GM19328 (cell line): Measurements from ENCODE around the gene TACC2.
A peak's percentile ranks its signal among the peaks of the same experiment; 100 is the strongest.

Experiments
- ATAC-seq: cut with Tn5 transposase; IDR thresholded peaks from one replicate; pipeline ENCODE4 v1.9.1; 2021; ENCODE audit warnings: mild to moderate bottlenecking, moderate library complexity; ENCODE audit not compliant: unreplicated experiment

Gene TACC2

GRCh38 chr10:122263971-122264370 lies 275.0 kb downstream of the TACC2 start:
- ATAC-seq: no peak

DNA sequence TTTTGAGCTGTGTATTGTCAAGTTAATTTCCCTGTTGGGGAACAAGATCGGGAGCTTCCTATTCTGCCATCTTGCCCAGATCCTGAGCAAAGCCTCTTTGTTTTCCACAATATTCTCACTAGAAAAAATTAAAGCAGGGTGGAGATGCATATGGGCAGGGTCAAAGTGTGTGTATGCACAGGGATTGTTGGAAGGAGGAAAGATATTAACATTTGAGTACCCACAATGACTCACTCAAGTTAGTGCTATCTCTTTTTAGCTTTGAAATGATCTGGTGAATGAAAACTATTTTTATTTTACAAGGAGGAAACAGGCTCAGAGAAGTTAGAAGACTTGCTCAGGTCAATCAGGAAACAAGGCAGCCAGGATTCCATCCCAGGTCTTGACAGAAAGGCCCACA lies 275.5 kb downstream of the TACC2 start:
- no peak for ATAC-seq

- ATAC-seq: no peak
These were observed 276.0 kb downstream of the TACC2 start for GRCh38 chr10:122264931-122265330.

DNA sequence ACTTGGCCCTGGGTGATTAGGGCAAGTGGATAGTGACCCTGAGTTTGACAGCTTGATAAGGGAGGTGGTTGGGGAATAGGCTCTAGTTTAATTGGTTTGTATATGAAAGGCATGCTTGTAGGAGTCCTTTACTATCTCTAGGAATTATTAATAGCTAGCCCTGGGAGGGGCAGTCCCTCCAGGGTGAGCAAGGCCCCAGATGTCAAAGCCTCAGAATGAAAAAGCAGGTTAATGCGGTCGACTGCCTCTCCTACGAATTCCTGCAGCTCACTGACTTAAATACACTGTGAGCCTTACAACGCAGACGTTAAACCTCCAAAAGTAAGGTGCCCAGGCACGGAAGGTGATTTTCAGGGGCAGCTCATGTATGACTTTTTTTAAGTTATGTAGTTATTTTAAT lies 276.9 kb downstream of the TACC2 start:
- ATAC-seq: no peak

- ATAC-seq: peak; percentile 83
These were observed 279.1 kb downstream of the TACC2 start for GRCh38 chr10:122267849-122268737.

DNA sequence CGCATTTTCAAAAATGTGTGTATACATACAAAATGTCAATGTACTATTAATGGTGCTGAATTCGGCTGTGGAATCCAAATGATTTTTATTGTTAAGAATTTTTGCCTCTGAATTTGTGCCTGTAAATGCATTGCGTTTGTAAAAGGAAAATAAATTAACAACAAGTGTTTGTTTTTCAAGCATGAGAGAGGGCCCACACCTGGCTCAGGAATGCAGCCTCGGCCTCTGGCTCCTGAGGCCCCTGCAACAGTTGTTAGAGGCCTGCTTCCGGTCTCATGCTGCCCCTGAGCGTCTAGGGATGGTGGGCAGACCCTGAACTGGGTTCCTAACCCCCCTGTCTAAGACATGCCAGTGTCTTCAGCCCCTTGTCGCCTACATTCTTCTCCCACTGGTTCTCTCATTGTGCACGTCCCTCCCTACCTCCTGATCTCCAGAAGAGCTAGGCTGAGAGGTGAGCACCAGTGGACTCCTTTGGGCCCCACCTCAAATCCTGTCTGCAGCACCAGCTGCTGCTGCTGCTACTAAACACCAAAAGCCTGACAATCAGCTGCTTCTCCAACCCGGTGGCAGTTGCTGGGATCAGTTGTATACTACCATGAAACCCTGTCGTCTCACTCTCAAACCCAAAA lies 280.2 kb downstream of the TACC2 start:
- ATAC-seq: no peak

- ATAC-seq: no peak
These were observed 282.1 kb downstream of the TACC2 start, which contains the start of gene BTBD16 for GRCh38 chr10:122271076-122271475. Gene BTBD16 (plus strand): TSS chr10:122271296. CDS start chr10:122275082, 3,786 bp downstream.

GRCh38 chr10:122273966-122274545 lies 285.1 kb downstream of the TACC2 start:
- ATAC-seq: no peak

- ATAC-seq: no peak
These were observed 287.7 kb downstream of the TACC2 start for GRCh38 chr10:122276611-122277208.

- ATAC-seq: no peak
These were observed 288.7 kb downstream of the TACC2 start for GRCh38 chr10:122277526-122278136.

GRCh38 chr10:122279725-122280141 lies 290.8 kb downstream of the TACC2 start:
- no peak for ATAC-seq

- no peak for ATAC-seq
These were observed 291.2 kb downstream of the TACC2 start for GRCh38 chr10:122280156-122280555.

DNA sequence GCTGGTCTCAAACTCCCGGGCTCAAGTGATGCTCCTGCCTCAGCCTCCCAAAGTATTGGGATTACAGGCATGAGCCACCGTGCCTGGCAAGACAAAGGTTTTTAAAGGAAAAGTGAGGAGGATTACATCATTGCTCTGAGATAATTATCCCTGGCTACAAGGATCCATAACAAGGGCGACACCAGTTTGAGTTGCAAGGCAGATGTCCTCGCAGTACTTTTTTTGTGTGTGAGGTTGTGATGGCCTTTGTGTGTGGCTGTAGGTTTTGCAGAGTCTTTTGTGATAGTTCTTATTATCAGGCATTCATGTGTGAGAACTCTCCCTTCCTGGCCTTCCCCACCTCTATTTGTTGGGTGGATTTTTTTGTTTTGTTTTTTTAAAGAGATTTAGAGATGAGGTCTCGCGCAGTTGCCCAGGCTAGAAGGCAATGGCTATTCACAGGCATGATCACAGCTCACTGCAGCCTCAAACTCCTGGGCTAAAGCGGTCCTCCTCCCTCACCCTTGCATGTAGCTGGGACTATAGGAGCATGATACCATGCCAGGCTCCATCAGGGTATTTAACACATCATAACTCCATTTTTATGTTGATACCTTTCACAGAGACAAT lies 292.2 kb downstream of the TACC2 start:
- ATAC-seq: no peak

DNA sequence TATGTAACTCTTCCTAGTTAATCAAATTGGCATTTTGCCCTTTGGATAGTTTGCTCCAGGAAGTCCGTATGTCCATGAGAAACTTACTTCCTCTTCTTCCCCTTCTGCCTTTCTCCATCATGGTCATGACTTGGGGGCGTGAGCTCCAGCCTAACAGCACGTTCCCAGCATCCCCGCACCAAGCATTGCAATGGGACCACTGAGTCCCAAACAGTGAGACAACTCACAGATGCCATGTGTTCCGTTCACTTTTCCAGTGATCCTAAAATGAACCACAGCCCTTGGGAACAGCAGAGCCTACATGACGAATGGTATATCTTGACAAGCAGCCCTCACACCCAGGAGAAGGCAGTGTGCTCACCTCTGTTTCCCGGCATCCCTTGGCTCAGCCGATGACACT lies 292.8 kb downstream of the TACC2 start:
- no peak for ATAC-seq

DNA sequence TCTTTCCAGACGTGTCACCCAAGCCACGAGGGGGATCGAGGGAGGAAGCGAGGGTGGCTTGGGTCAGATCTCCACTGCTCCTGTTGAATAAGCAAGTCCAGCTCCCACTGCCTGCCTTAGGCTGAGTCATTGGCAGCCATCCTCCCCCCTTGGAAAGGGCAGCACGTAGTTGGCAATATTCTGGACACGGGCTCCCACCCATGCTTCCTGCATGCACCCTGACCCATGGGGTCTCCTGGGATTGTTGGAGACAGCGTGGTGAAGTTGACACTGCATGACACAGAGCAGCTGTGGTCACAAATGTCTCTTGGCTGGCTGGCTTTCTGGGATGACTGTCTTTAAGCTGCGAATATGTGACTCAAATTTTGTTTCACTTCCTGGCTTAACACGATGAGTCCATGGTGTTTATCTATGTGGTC lies 293.3 kb downstream of the TACC2 start:
- no peak for ATAC-seq

- ATAC-seq: no peak
These were observed 293.9 kb downstream of the TACC2 start for GRCh38 chr10:122282909-122283308.

GRCh38 chr10:122285506-122286444 lies 296.8 kb downstream of the TACC2 start:
- no peak for ATAC-seq

- ATAC-seq: no peak
These were observed 297.9 kb downstream of the TACC2 start for GRCh38 chr10:122286867-122287266.

DNA sequence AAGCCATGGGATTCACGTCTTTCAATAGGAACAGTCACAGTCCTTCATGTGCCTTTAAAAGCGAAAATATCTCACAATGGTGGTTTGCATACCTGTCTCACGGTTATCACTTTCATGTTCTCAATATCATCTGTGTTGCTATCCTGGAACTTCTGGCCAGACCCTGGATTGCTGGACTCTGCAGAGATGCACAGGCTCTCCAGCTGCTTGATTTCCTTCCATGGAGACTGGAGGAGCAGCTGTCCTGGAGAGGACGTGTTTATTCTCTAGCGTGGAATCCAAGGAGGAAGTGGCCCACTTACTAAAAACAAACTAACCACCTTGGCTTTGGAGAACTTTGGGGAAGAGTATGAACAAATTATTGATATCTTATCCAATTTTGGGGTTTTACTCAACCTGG lies 298.6 kb downstream of the TACC2 start:
- ATAC-seq: no peak
